ENCODE results near the gene OR56A4.

OR56A4 gene

GRCh38 chr11:6012035-6012668, 5.4 kb upstream of the OR56A4 start:
- Histone ChIP-seq H3K36me3 (ENCODE audit: control insufficient read depth in 2 of 2, insufficient read depth in 1 of 2, low read length in 2 of 2) (no peaks in the 10 kb centered on the region), H3K4me1 (ENCODE audit: control insufficient read depth, insufficient read depth, low read length) (no peaks in the 10 kb centered on the region), H3K9me3 (ENCODE audit: control insufficient read depth, insufficient read depth, low read depth, low read length) (no peaks in the 10 kb centered on the region), H3K27ac (ENCODE audit: extremely low read depth, low read depth, low read length) (no peak overlapping the region), H3K4me3 (ENCODE audit: low read depth, low read length) (no peak overlapping the region)
- POLR2A ChIA-PET: no interaction called here
- no peak for TF ChIP-seq ZNF521 (tag by site-specific recombination; IDR thresholded peaks at IDR 0.05)
- TF ChIP-seq PRDM10 (tag by site-specific recombination; IDR thresholded peaks at IDR 0.05): no peak
- TF ChIP-seq ZIC2 (tag by site-specific recombination; IDR thresholded peaks at IDR 0.05): no peak
- TF ChIP-seq GLI2 (tag by site-specific recombination; IDR thresholded peaks at IDR 0.05; ENCODE audit: borderline replicate concordance, low read depth): no peak
- no peak for TF ChIP-seq ZNF121 (tag by site-specific recombination; IDR thresholded peaks at IDR 0.05)
- no peak for TF ChIP-seq ZNF366 (tag by site-specific recombination; conservative IDR thresholded peaks at IDR 0.05)
- no peak for TF ChIP-seq ZNF391 (tag by site-specific recombination; IDR thresholded peaks at IDR 0.05; ENCODE audit: borderline replicate concordance, low read depth)
- TF ChIP-seq PRDM6 (tag by site-specific recombination; IDR thresholded peaks at IDR 0.05): no peak
- no peak for TF ChIP-seq ZNF596 (tag by site-specific recombination; IDR thresholded peaks at IDR 0.05)
- no peak for TF ChIP-seq ZNF518A (tag by site-specific recombination; conservative IDR thresholded peaks at IDR 0.05; ENCODE audit: low read depth)
- no peak for TF ChIP-seq ZNF785 (tag by site-specific recombination; IDR thresholded peaks at IDR 0.05)
- no peak for TF ChIP-seq ZNF623 (tag by site-specific recombination; IDR thresholded peaks at IDR 0.05)
- TF ChIP-seq ZBTB20 (tag by site-specific recombination; IDR thresholded peaks at IDR 0.05): no peak
- no peak for TF ChIP-seq KLF1 (tag by site-specific recombination; IDR thresholded peaks at IDR 0.05)
- no peak for TF ChIP-seq ZNF558 (tag by site-specific recombination; IDR thresholded peaks at IDR 0.05)
- TF ChIP-seq ZNF530 (tag by site-specific recombination; IDR thresholded peaks at IDR 0.05; ENCODE audit: low read depth): no peak
- TF ChIP-seq TCF7L2 (IDR thresholded peaks at IDR 0.05; ENCODE audit: borderline replicate concordance, low read depth, low read length): no peak
- no peak for TF ChIP-seq ZNF792 (tag by site-specific recombination; IDR thresholded peaks at IDR 0.05)
- CTCF ChIA-PET: interaction anchor here (1.1 to 2.1 kb wide), 4 partner anchors 10 to 351 kb away, joined by 4 to 6 read pairs (median 5); no protein-coding TSS in a partner anchor
